Measurements from ENCODE around the gene SLC25A17.

The SLC25A17 gene

GRCh38 chr22:40727070-40727963, 91.8 kb downstream of the SLC25A17 start:
- Histone ChIP-seq H3K36me3 (ENCODE audit: low read depth) (no peaks in the 10 kb centered on the region), H3K4me3 (ENCODE audit: severe bottlenecking) (no peak overlapping the region), H3K9me3 (ENCODE audit: severe bottlenecking) (no peaks in the 10 kb centered on the region), H3K27ac (ENCODE audit: poor library complexity, severe bottlenecking) (no peak overlapping the region), H3K27me3 (ENCODE audit: insufficient read depth, poor library complexity, severe bottlenecking) (no peaks in the 10 kb centered on the region), H3K4me1 (ENCODE audit: insufficient read depth, poor library complexity, severe bottlenecking) (peaks cover 23% of the 10 kb centered on the region)
- no peak for DNase-seq (ENCODE audit: low spot score)
- ATAC-seq (ENCODE audit: low read depth): no peak
- no peak for TF ChIP-seq CTCF (IDR thresholded peaks at IDR 0.05; ENCODE audit: poor library complexity, severe bottlenecking)

- DNase-seq (ENCODE audit: low spot score) (no peak), ATAC-seq (ENCODE audit: low read depth) (no peak)
- Histone ChIP-seq H3K9me3 (ENCODE audit: severe bottlenecking) (no peaks in the 10 kb centered on the region), H3K36me3 (ENCODE audit: low read depth) (no peaks in the 10 kb centered on the region), H3K4me3 (ENCODE audit: severe bottlenecking) (no peak overlapping the region), H3K27ac (ENCODE audit: poor library complexity, severe bottlenecking) (no peak overlapping the region), H3K4me1 (ENCODE audit: insufficient read depth, poor library complexity, severe bottlenecking) (peaks cover 15% of the 10 kb centered on the region), H3K27me3 (ENCODE audit: insufficient read depth, poor library complexity, severe bottlenecking) (no peaks in the 10 kb centered on the region)
- no peak for TF ChIP-seq CTCF (IDR thresholded peaks at IDR 0.05; ENCODE audit: poor library complexity, severe bottlenecking)
Measured at GRCh38 chr22:40726514-40726913, 92.6 kb downstream of the SLC25A17 start.

- ATAC-seq (ENCODE audit: low read depth) (no peak), DNase-seq (ENCODE audit: low spot score) (no peak)
- Histone ChIP-seq H3K9me3 (ENCODE audit: severe bottlenecking) (no peaks in the 10 kb centered on the region), H3K4me1 (ENCODE audit: insufficient read depth, poor library complexity, severe bottlenecking) (peaks cover 5% of the 10 kb centered on the region), H3K36me3 (ENCODE audit: low read depth) (no peaks in the 10 kb centered on the region), H3K27me3 (ENCODE audit: insufficient read depth, poor library complexity, severe bottlenecking) (no peaks in the 10 kb centered on the region), H3K4me3 (ENCODE audit: severe bottlenecking) (no peak overlapping the region), H3K27ac (ENCODE audit: poor library complexity, severe bottlenecking) (no peak overlapping the region)
- TF ChIP-seq CTCF (IDR thresholded peaks at IDR 0.05; ENCODE audit: poor library complexity, severe bottlenecking): no peak
Measured at GRCh38 chr22:40723396-40723933, 95.7 kb downstream of the SLC25A17 start.

- H3K4me3 ChIP-seq (ENCODE audit: severe bottlenecking): no peak overlapping the region
- TF ChIP-seq CTCF (IDR thresholded peaks at IDR 0.05; ENCODE audit: poor library complexity, severe bottlenecking): no peak
- no peaks in the 10 kb centered on the region for H3K4me1 ChIP-seq (ENCODE audit: insufficient read depth, poor library complexity, severe bottlenecking)
- no peaks in the 10 kb centered on the region for H3K9me3 ChIP-seq (ENCODE audit: severe bottlenecking)
- ATAC-seq (ENCODE audit: low read depth) (peak; percentile 25; the same call in 1 of the 3 replicates), DNase-seq (ENCODE audit: low spot score) (no peak)
- no peaks in the 10 kb centered on the region for H3K36me3 ChIP-seq (ENCODE audit: low read depth)
- no peaks in the 10 kb centered on the region for H3K27me3 ChIP-seq (ENCODE audit: insufficient read depth, poor library complexity, severe bottlenecking)
- H3K27ac ChIP-seq (ENCODE audit: poor library complexity, severe bottlenecking): no peak overlapping the region
Measured at GRCh38 chr22:40721266-40721665, 97.9 kb downstream of the SLC25A17 start.

Measured in RWPE2 (cell line).